AG08395 (cell line): Measurements from ENCODE around the gene EHMT1.

ENCODE experiments used
- DNase-seq: peaks from one replicate; pipeline ENCODE4 v3.0.0; 2012; ENCODE audit warnings: mixed read lengths, low spot score

The EHMT1 gene

DNA sequence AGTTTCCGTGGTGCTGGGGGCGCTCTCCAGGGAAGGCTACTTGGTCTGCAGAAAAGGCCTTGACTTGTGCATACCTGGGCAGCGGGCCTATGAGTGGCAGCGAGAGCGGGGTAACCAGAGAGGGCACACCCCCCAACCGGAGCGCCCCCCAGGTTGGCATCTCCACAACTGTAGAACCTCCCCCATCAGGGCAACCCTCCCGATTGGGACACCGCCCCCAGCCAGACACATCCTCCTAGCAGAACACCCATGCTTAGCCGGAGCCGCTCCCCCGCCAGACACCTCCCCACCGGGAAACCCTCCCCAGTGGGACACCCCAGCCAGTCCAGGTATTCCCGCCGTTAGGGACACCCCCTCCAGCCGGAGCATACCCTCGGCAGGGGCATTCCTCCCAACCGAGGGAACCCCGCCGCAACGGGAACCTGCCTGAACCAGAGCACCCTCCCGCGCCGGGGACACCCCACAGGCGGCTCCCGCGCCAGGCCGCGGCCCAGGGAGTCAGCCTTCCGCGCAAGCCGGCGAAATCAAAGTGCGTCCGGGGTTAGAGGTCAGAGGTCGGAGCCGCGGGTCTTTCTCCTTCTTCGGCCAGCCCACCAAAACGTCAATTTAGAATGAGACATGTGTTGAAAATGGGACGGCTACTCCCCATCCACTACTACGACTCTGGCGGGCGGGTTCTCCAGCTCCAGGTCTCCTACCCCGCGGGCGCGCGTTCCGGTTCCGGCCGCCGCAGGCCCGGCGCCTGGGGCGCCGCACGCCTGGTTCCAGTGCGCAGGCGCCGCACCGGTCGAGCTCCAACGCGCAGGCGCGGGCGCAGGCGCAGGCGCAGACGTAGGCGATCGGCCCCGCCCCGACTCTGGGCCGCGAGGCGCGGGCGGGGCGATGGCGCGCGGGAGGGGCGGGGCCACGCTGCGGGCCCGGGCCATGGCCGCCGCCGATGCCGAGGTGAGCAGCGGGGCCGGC is at the start of gene EHMT1:
TSS of gene EHMT1 (plus strand) at position 901 of the 963 bp plus-strand sequence. CDS start at position 925, 24 bp downstream.
- peak; percentile 99 for DNase-seq

- no peak for DNase-seq
Observed at GRCh38 chr9:137569609-137570203, 49.1 kb upstream of the EHMT1 start.

DNA sequence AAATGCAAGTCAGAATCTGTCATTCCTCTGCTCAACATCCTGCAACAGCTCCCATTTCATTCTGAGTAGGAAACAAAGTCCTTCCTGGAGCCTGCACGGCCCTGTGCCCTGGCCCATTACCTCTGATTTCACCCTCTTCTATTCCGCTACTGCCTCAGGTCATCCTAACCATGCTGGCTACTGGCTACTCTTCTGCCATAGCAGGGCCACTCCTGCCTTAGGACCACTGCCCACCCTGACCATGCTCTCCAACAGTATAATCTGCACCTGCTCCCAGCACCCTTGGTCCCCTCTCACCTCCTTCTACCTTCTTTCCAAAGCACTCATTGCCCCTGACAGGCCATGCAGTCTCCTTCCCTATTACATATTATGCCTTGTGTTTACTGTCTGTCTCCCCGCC is 48.2 kb upstream of the EHMT1 start:
- DNase-seq: no peak

DNA sequence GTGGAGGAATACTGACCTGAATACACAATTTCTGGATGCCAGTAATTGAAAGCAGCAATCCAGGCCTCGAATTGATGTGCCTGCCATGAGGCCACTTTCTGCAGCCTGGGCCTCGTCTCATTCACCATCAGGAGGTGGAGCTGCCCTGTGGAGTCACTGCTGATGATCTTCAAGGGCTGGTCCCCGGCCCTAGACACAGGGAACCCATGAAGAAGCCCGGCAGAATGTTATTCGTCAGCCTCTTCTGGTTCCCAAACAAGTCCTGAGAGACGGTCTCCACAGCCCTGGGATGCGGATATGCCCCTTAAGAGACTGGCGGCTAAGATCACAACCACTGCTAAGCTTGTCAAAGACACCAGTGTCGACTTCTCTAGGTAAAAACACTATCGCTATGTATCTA is 44.6 kb upstream of the EHMT1 start:
- no peak for DNase-seq

- no peak for DNase-seq
Observed at GRCh38 chr9:137575364-137575715, 43.5 kb upstream of the EHMT1 start.

GRCh38 chr9:137575716-137576411 is 42.9 kb upstream of the EHMT1 start:
- no peak for DNase-seq

DNA sequence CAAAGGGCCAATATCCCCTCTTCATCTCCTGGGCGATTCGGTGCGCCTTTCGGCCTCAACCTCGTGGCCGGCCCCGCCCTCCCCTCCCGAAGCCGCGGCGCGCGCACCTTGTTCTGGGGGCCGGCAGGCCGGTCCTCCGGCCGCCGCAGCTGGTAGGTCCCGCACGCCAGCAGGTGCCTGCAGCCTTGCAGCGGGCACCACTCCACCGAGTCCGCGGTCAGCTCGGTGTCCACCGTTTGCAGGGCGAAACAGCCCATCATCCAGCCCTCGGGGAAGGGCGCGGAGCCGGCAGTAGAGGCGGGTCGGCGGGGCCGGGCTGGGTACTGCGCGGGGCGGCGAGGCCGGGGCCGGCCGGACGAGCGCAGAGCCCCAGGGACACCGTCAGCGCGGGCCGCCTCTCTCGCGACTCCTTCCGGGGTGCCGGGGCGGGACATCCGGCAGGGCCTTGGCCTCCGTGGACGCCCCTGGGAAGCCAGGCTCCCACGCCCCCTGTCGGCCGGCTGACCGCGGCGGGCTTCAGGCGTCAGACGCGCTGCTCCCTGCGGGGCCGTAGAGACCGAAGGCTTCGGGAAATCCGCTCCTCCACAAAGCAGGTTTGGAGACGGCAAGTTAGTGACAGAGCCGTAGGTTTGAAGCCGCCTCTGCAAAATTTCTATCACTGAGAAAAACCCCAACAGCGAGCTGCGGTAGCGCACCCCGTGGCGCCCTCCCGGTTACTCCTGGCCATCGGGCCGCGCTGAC is 40.1 kb upstream of the EHMT1 start, which contains the start of gene DPH7:
TSS of gene DPH7 (minus strand) at position 408 of the 741 bp plus-strand sequence. CDS start at position 260, 148 bp downstream.
- peak; percentile 98 for DNase-seq

GRCh38 chr9:137579259-137579604 is 39.6 kb upstream of the EHMT1 start:
- peak; percentile 19 for DNase-seq

DNA sequence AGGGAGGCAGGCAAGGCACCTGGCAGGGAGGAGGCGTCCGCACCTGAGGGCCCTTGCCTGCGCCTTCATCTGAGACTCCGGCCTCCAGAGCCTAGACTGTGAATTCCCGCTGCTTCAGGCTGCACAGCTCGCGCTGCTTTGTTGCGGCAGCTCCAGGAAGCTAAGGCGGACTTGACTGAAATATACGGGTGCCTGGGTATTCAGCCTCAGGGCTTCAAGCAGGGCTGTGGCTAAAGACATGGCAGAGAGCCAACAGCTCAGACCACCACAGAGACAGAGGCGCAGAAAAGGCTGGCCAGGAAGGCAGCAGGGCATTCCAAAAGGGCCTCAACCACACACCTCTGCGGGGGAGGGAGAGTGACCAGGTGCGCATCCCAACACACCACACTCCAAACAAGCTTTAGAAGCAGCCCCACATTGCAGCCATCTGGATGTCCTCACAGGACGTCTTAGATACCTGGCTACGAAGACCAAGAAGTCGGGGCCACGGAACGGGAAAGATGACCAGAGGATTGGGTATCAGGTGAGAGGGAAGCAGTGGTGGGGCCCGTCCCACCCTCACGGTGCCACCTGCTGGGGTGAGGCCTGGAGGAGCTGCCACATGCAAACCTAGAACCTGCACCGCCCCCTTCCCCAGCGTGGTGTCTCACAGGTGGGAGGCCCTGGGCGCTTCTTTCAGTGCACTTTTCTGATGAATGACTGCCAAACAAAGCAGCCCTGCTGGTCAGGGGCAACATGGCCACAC is 38.4 kb upstream of the EHMT1 start:
- no peak for DNase-seq

GRCh38 chr9:137580954-137581322 is 37.9 kb upstream of the EHMT1 start:
- DNase-seq: no peak

- DNase-seq: no peak
Observed at GRCh38 chr9:137581361-137582285, 37.2 kb upstream of the EHMT1 start.

DNA sequence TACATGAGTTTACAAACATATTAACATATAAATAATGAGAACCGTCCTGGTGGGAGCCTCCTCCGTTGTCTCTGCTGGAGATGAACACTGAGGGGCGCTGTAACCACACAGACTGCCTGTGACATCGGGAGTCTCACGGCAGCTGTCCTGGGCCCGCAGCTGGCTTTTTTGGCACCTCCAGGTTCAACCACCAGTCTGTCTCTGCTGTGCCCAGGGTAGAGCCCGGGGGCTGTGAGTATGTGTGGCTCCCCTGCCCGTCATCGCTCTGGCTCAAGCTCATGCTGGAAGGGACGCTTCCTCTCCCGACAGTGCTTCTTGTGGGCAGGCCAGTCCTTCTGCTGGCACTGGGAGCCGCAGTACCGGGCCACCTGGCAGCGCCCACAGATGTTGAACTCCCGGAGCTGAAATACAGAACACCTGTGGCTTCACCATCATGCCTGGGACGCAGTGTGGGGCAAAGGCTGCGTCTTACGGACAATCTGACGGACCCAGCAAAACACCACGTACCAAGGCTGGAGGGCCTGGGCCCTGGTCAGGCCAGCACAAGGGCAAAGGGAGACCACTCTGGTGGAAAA is 36.4 kb upstream of the EHMT1 start:
- DNase-seq: no peak

- no peak for DNase-seq
Observed at GRCh38 chr9:137583347-137583746, 35.5 kb upstream of the EHMT1 start.

DNA sequence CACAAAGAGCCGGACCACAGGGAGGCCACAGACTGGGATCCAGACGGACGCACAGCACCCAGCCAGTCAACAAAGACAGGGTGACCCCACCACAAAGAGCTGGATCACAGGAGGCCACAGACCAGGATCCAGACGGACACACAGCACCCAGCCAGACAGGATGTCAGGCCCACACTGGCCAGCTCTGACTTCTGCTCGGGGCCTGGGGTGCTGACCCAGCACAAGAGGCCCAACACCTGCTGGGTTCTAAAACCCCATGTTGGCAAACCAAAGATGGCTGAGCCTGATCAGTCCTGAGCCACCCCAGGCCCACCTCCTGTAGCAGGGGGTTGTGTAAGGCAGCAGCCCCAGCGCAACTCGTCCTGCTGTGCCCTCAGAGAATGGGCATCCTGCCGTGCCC is 34.8 kb upstream of the EHMT1 start:
- DNase-seq: no peak

GRCh38 chr9:137586854-137587253 is 32.0 kb upstream of the EHMT1 start:
- DNase-seq: no peak

DNA sequence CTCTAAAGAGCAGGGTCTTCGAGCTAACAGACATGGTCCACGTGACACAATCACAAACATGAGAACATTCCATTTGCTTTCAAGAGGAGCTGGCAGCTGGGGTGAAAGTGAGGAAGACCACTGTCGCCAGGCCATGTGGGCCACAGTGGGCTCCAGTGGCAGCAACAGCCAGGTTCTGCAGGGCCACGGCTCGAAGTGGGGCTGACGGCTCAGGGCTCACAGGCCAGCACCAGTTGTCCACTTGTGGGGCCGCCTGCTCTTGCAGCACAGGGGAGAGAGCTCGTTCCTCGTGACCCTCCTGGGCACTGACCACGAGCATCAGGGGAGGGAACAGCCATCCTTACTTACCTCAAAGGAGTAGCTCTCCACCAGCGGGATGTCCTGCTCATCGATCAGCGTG is 30.5 kb upstream of the EHMT1 start:
- no peak for DNase-seq

- no peak for DNase-seq
Observed at GRCh38 chr9:137588891-137589290, 29.9 kb upstream of the EHMT1 start.

DNA sequence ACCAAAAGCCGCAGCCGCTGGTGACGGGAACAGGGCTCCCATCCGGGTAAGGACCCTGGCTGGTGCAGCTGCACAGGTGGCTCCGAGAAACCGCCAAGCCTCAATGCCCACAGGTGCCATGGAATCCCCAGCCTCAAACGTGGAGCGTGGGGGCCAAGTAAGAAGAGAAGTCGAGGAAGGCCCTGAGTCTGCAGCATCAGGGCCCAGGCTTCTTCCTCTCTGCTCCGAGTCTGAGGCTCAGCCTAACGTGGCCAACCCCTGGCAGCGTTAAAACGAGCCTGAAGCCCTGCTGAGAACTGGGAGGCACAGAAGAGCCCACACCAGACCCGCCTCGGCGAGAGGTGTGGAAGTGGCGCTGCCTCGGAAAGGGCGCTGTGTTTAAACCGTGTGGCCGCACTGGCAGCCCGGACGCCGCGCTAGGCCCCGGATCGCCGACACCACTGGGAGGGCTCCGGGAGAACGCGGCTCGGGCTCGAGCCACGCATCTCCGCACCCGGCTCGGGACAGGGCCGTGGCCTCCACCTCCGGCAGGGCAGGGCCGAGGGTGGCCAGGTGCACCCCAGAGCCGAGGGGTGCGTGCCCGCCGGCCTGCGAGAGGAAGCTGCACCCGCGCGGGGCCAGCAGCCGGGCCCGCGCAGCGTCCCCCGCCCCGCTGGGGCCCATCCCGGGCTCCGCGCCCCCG is 29.2 kb upstream of the EHMT1 start:
- peak; percentile 34 for DNase-seq

DNA sequence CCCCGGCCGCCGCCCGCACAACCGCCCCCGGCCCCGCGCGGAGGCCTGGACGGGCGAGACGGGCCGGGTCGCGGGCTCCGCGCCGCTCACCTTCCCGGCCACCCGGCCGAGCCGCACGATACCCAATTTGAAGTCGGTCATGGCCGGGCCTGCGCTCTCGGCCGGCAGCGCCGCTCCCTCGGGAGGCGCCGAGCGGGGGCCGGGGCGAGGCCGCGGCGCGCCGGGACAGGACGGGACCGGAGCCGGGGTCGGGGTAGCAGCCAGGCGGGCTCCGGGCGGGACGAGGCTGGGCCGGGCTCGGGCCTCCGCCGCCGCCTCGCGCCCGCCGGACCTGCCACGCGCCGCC is 28.7 kb upstream of the EHMT1 start:
- DNase-seq: no peak
